SK-N-SH (cell line): Measurements from ENCODE around the gene EIF4E2. TPM values are rescaled to one million over a fixed set of nuclear protein-coding genes. Genes with fewer than 3 reads are reported as not detected.

Experiments
- CTCF ChIA-PET: fragments of 300-600, 350-600 bp; formaldehyde crosslinking; extraction: SDS; loops from one replicate; lab custom pipeline; 2021; lab: Yijun Ruan, JAX
- POLR2A ChIA-PET: fragments of 350-600 bp; sonication (Branson Sonifier 250); formaldehyde crosslinking; extraction: SDS; loops from one replicate; lab custom pipeline; 2020; ENCODE audit warnings: antibody characterized with exemption, inconsistent platforms; lab: Yijun Ruan, JAX
- DNase-seq: peaks from one replicate; pipeline ENCODE4 v3.0.0; 2012
- H2AFZ ChIP-seq: fragments of 200-600 bp; sonication (generic); 2 replicates; pipeline ENCODE4 v1.8.1; 2016; ENCODE audit warnings: antibody characterized with exemption, mild to moderate bottlenecking, low read depth
- H3F3A ChIP-seq: fragments of 200-600 bp; sonication (generic); replicated peaks from 2 replicates; pipeline ENCODE3; 2016; ENCODE audit warnings: antibody characterized with exemption, mild to moderate bottlenecking; ENCODE audit not compliant: insufficient read depth
- H3K27ac ChIP-seq, 2 experiments: fragments of 200-500 bp in 1 of 2; fragments of 200-600 bp in 1 of 2; sonication (Bioruptor generic) in 1 of 2; sonication (generic), shearing (Covaris generic) in 1 of 2; 2 replicates each; pipeline versions ENCODE4 v1.5.1 to v1.6.1; 2014 to 2016; ENCODE audit warnings: low read depth in 2 of 2, inconsistent platforms in 1 of 2, low read length in 1 of 2, mild to moderate bottlenecking in 1 of 2, mixed read lengths in 1 of 2
- H3K27me3 ChIP-seq: fragments of 200-600 bp; sonication (generic), shearing (Covaris generic); 2 replicates; pipeline ENCODE4 v1.6.1; 2016; ENCODE audit warnings: mixed run types; ENCODE audit not compliant: insufficient read depth
- H3K36me3 ChIP-seq, 2 experiments: fragments of 200-500 bp in 1 of 2; fragments of 200-600 bp in 1 of 2; sonication (Bioruptor generic) in 1 of 2; sonication (generic) in 1 of 2; replicated peaks in 1 of 2; 2 replicates each; pipeline versions ENCODE3 to v1.5.1; 2014 to 2016; ENCODE audit warnings: low read length in 1 of 2, mild to moderate bottlenecking in 1 of 2; ENCODE audit not compliant: insufficient read depth in 2 of 2, control insufficient read depth in 1 of 2
- H3K4me1 ChIP-seq, 2 experiments: fragments of 200-500 bp in 1 of 2; fragments of 200-600 bp in 1 of 2; sonication (Bioruptor generic) in 1 of 2; sonication (generic), shearing (Covaris generic) in 1 of 2; 2 replicates each; pipeline versions ENCODE4 v1.5.1 to v1.6.1; 2014 to 2016; ENCODE audit warnings: low read depth in 1 of 2, low read length in 1 of 2, mixed run types in 1 of 2; ENCODE audit not compliant: insufficient read depth in 2 of 2, control insufficient read depth in 1 of 2
- H3K4me2 ChIP-seq: fragments of 200-600 bp; sonication (generic), shearing (Covaris generic); 2 replicates; pipeline ENCODE4 v1.6.1; 2017; ENCODE audit warnings: mixed run types
- H3K4me3 ChIP-seq, 2 experiments: fragments of 200-500 bp in 1 of 2; fragments of 200-600 bp in 1 of 2; sonication (Bioruptor generic) in 1 of 2; sonication (generic), shearing (Covaris generic) in 1 of 2; 2 replicates each; pipeline versions ENCODE4 v1.5.1 to v1.8.1; 2014 to 2016; ENCODE audit warnings: low read depth in 2 of 2, inconsistent platforms in 1 of 2, low read length in 1 of 2, mild to moderate bottlenecking in 1 of 2, mixed read lengths in 1 of 2, moderate library complexity in 1 of 2
- H3K79me2 ChIP-seq: fragments of 200-600 bp; sonication (generic); 2 replicates; pipeline ENCODE4 v1.8.1; 2017; ENCODE audit warnings: mild to moderate bottlenecking; ENCODE audit not compliant: insufficient read depth
- H3K9ac ChIP-seq: fragments of 200-600 bp; sonication (generic); 2 replicates; pipeline ENCODE4 v1.6.1; 2017; ENCODE audit warnings: mixed run types
- H3K9me2 ChIP-seq: fragments of 200-600 bp; sonication (generic); 2 replicates; pipeline ENCODE4 v1.6.1; 2017; ENCODE audit warnings: mixed run types
- H3K9me3 ChIP-seq: fragments of 200-600 bp; sonication (generic); 2 replicates; pipeline ENCODE4 v1.6.1; 2017; ENCODE audit warnings: mixed run types, mild to moderate bottlenecking, moderate library complexity
- H4K20me1 ChIP-seq: fragments of 200-600 bp; sonication (generic); 2 replicates; pipeline ENCODE4 v1.6.1; 2017; ENCODE audit warnings: mild to moderate bottlenecking, mixed run types; ENCODE audit not compliant: insufficient read depth
- ELF1 ChIP-seq: IDR thresholded peaks from 2 replicates; pipeline ENCODE4 v1.4.0; 2012
- EP300 ChIP-seq, 2 experiments: IDR thresholded peaks; 2 replicates each; pipeline versions ENCODE4 v1.4.0 to v1.6.1; 2012; ENCODE audit warnings: borderline replicate concordance in 1 of 2, low read depth in 1 of 2, low read length in 1 of 2
- EZH2phosphoT487 ChIP-seq: fragments of 200-600 bp; sonication (generic); IDR thresholded peaks from 2 replicates; pipeline ENCODE4 v1.6.1; 2017; ENCODE audit warnings: low read depth, mixed run types, mild to moderate bottlenecking, antibody characterized with exemption, moderate library complexity, borderline replicate concordance
- FOXJ3 ChIP-seq: sonication (generic); formaldehyde crosslinking; IDR thresholded peaks from 2 replicates; pipeline ENCODE4 v1.5.1; 2020; ENCODE audit warnings: mild to moderate bottlenecking, missing genetic modification reagents
- GATA2 ChIP-seq: sonication (generic); formaldehyde crosslinking; IDR thresholded peaks from 2 replicates; pipeline ENCODE4 v1.5.0; 2020; ENCODE audit warnings: mild to moderate bottlenecking, missing genetic modification reagents
- JUND ChIP-seq: IDR thresholded peaks from 2 replicates; pipeline ENCODE4 v1.4.0; 2012
- MEF2A ChIP-seq: IDR thresholded peaks from 2 replicates; pipeline ENCODE4 v1.4.0; 2012; ENCODE audit warnings: low read depth, borderline replicate concordance
- MXI1 ChIP-seq: IDR thresholded peaks from 2 replicates; pipeline ENCODE4 v1.6.1; 2012; ENCODE audit warnings: mild to moderate bottlenecking, low read depth, low read length, improper control_type of control experiment
- RFX5 ChIP-seq: IDR thresholded peaks from 2 replicates; pipeline ENCODE4 v1.6.1; 2012; ENCODE audit warnings: mild to moderate bottlenecking, improper control_type of control experiment, low read length
- RXRA ChIP-seq: IDR thresholded peaks from 2 replicates; pipeline ENCODE4 v1.4.0; 2012; ENCODE audit warnings: low read depth, mild to moderate bottlenecking, borderline replicate concordance
- SMC3 ChIP-seq: IDR thresholded peaks from 2 replicates; pipeline ENCODE4 v1.6.1; 2012; ENCODE audit warnings: low read depth, low read length, improper control_type of control experiment
- TAF1 ChIP-seq: IDR thresholded peaks from 2 replicates; pipeline ENCODE4 v1.6.1; 2012; ENCODE audit warnings: low read depth, mild to moderate bottlenecking, low read length, moderate library complexity, borderline replicate concordance
- TCF12 ChIP-seq: IDR thresholded peaks from 2 replicates; pipeline ENCODE4 v1.4.0; 2012
- YY1 ChIP-seq: IDR thresholded peaks from 2 replicates; pipeline ENCODE4 v1.4.0; 2012; ENCODE audit warnings: low read depth, mild to moderate bottlenecking
- WGBS: methylation state at CpG from one replicate; pipeline ENCODE4 v1.1.6; 2017; ENCODE audit warnings: low lambda C conversion rate; 5-methylcytosine and 5-hydroxymethylcytosine counted together
- polyA plus RNA-seq, 3 experiments: library from polyadenylated mRNA; depleted of rRNA; stranded (reverse); fragments of >200 nt; gene quantifications; 2 replicates each; pipeline ENCODE4 v1.2.3, GENCODE V29; 2012
- TF ChIP-seq, protein P1 (sequence below): fragments of 150-350 bp; IDR thresholded peaks from 2 replicates; pipeline ENCODE4 v1.6.1; 2016; ENCODE audit warnings: mild to moderate bottlenecking, low read depth, low read length
- TF ChIP-seq, protein P2 (sequence below): IDR thresholded peaks from 2 replicates; pipeline ENCODE4; 2012
- TF ChIP-seq, protein P3 (sequence below): IDR thresholded peaks from 2 replicates; pipeline ENCODE4 v1.4.0; 2012; ENCODE audit warnings: low read depth
- TF ChIP-seq, protein P4 (sequence below): fragments of 200-600 bp; sonication (generic); IDR thresholded peaks from 2 replicates; pipeline ENCODE4 v1.6.1; 2017; ENCODE audit warnings: antibody characterized with exemption, mild to moderate bottlenecking, moderate library complexity
- TF ChIP-seq, protein P5 (sequence below): IDR thresholded peaks from 2 replicates; pipeline ENCODE4 v1.4.0; 2012; ENCODE audit warnings: low read depth, borderline replicate concordance
- TF ChIP-seq, protein P6 (sequence below): IDR thresholded peaks from 2 replicates; pipeline ENCODE4 v1.4.0; 2012; ENCODE audit warnings: low read depth, borderline replicate concordance

The EIF4E2 gene
- polyA plus RNA-seq, 1 of the 3 experiments (the other 2 are of a cell fraction): 29.1 TPM

DNA sequence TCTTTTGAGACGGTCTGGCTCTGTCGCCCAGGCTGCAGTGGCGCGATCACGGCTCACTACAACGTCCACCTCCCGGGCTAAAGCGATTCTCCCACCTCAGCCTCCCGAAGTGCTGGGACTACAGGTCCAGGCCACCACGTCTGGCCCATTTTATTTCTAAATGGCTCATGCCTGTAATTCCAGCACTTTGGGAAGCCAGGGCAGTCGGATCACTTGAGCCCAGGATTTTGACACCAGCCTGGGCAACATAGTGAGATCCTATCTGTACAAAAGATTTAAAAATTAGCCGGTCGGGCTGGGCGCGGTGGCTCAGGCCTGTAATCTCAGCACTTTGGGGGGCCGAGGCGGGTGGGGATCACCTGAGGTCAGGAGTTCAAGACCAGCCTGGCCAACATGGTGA, 56.5 kb downstream of the EIF4E2 start:
- Histone ChIP-seq H4K20me1 (no peaks in the 10 kb centered on the region), H3K27me3 (no peaks in the 10 kb centered on the region), H3K9me2 (no peaks in the 10 kb centered on the region), H3K79me2 (no peaks in the 10 kb centered on the region), H3K36me3 (no peaks in the 10 kb centered on the region), H2AFZ (no peak overlapping the region), H3K27ac (no peak overlapping the region), H3K9ac (no peak overlapping the region), H3K4me1 (no peaks in the 10 kb centered on the region), H3K4me3 (no peak overlapping the region), H3F3A (no peaks in the 10 kb centered on the region), H3K9me3 (no peaks in the 10 kb centered on the region), H3K4me2 (no peak overlapping the region)
- WGBS: 67% methylated on average over 17 of the region's 17 CpGs
- no peak for DNase-seq
- ChIA-PET POLR2A (no interaction called here), CTCF (interaction anchor here (0.6 to 1.6 kb wide), 4 partner anchors 13 to 328 kb away, joined by 3 to 4 read pairs (median 3); no protein-coding TSS in a partner anchor)
- no peak for TF ChIP-seq MEF2A
- TF ChIP-seq ELF1: no peak
- TF ChIP-seq YY1: no peak
- TF ChIP-seq EZH2phosphoT487: no peak
- TF ChIP-seq RFX5: no peak
- TF ChIP-seq FOXJ3 (CRISPR knock-in tag): no peak
- TF ChIP-seq, protein P1, sequence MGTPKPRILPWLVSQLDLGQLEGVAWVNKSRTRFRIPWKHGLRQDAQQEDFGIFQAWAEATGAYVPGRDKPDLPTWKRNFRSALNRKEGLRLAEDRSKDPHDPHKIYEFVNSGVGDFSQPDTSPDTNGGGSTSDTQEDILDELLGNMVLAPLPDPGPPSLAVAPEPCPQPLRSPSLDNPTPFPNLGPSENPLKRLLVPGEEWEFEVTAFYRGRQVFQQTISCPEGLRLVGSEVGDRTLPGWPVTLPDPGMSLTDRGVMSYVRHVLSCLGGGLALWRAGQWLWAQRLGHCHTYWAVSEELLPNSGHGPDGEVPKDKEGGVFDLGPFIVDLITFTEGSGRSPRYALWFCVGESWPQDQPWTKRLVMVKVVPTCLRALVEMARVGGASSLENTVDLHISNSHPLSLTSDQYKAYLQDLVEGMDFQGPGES: no peak
- no peak for TF ChIP-seq EP300 (IDR thresholded peaks at IDR 0.05; ENCODE audit: borderline replicate concordance in 1 of 2, low read depth in 1 of 2, low read length in 1 of 2)
- TF ChIP-seq TCF12: no peak
- TF ChIP-seq, protein P2, sequence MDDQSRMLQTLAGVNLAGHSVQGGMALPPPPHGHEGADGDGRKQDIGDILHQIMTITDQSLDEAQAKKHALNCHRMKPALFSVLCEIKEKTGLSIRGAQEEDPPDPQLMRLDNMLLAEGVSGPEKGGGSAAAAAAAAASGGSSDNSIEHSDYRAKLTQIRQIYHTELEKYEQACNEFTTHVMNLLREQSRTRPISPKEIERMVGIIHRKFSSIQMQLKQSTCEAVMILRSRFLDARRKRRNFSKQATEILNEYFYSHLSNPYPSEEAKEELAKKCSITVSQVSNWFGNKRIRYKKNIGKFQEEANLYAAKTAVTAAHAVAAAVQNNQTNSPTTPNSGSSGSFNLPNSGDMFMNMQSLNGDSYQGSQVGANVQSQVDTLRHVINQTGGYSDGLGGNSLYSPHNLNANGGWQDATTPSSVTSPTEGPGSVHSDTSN: no peak
- no peak for TF ChIP-seq GATA2
- TF ChIP-seq JUND: no peak
- TF ChIP-seq, protein P3, sequence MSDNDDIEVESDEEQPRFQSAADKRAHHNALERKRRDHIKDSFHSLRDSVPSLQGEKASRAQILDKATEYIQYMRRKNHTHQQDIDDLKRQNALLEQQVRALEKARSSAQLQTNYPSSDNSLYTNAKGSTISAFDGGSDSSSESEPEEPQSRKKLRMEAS: no peak
- TF ChIP-seq, protein P4, sequence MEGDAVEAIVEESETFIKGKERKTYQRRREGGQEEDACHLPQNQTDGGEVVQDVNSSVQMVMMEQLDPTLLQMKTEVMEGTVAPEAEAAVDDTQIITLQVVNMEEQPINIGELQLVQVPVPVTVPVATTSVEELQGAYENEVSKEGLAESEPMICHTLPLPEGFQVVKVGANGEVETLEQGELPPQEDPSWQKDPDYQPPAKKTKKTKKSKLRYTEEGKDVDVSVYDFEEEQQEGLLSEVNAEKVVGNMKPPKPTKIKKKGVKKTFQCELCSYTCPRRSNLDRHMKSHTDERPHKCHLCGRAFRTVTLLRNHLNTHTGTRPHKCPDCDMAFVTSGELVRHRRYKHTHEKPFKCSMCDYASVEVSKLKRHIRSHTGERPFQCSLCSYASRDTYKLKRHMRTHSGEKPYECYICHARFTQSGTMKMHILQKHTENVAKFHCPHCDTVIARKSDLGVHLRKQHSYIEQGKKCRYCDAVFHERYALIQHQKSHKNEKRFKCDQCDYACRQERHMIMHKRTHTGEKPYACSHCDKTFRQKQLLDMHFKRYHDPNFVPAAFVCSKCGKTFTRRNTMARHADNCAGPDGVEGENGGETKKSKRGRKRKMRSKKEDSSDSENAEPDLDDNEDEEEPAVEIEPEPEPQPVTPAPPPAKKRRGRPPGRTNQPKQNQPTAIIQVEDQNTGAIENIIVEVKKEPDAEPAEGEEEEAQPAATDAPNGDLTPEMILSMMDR: no peak

DNA sequence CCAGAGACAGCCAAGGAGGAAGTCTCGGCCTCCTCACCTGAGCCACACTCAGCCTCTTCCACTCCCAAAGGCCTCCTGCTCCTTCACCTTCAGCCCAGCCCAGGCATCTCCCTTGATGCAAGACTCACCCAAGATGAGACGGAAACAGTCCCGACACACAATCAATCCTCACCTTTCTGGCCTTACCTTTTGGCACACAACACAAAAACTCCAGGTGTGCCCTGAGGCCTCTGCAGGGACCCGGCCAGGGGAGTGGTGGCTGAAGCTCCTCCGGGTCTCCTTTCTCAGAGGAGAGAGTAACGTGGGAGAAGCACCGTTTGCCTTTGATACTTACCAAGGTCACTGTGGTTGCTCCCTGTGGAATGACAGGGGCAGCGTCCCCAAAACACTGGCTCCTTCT, 59.1 kb downstream of the EIF4E2 start:
- POLR2A ChIA-PET: interaction anchor here (0.6 kb wide), 1 partner anchor 417 kb away, joined by 3 read pairs; no protein-coding TSS in a partner anchor
- WGBS: 83% methylated on average over 8 of the region's 8 CpGs
- TF ChIP-seq MEF2A (no peak), TCF12 (no peak), EZH2phosphoT487 (no peak), FOXJ3 (CRISPR knock-in tag) (no peak), TAF1 (no peak), SMC3 (no peak), MXI1 (no peak), YY1 (no peak), JUND (no peak), RXRA (no peak)
- TF ChIP-seq, protein P5, sequence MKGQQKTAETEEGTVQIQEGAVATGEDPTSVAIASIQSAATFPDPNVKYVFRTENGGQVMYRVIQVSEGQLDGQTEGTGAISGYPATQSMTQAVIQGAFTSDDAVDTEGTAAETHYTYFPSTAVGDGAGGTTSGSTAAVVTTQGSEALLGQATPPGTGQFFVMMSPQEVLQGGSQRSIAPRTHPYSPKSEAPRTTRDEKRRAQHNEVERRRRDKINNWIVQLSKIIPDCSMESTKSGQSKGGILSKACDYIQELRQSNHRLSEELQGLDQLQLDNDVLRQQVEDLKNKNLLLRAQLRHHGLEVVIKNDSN: no peak
- TF ChIP-seq, protein P6, sequence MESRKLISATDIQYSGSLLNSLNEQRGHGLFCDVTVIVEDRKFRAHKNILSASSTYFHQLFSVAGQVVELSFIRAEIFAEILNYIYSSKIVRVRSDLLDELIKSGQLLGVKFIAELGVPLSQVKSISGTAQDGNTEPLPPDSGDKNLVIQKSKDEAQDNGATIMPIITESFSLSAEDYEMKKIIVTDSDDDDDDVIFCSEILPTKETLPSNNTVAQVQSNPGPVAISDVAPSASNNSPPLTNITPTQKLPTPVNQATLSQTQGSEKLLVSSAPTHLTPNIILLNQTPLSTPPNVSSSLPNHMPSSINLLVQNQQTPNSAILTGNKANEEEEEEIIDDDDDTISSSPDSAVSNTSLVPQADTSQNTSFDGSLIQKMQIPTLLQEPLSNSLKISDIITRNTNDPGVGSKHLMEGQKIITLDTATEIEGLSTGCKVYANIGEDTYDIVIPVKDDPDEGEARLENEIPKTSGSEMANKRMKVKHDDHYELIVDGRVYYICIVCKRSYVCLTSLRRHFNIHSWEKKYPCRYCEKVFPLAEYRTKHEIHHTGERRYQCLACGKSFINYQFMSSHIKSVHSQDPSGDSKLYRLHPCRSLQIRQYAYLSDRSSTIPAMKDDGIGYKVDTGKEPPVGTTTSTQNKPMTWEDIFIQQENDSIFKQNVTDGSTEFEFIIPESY: no peak

More for the DNA sequence above, 59.1 kb downstream of the EIF4E2 start:
- Histone ChIP-seq H3K9ac (no peak overlapping the region), H3K79me2 (no peaks in the 10 kb centered on the region), H2AFZ (no peak overlapping the region), H3K9me3 (no peaks in the 10 kb centered on the region), H3K36me3 (no peaks in the 10 kb centered on the region), H3K27me3 (no peaks in the 10 kb centered on the region), H3K4me3 (no peak overlapping the region), H4K20me1 (no peaks in the 10 kb centered on the region), H3K4me2 (no peak overlapping the region), H3F3A (no peaks in the 10 kb centered on the region), H3K4me1 (no peaks in the 10 kb centered on the region), H3K9me2 (no peaks in the 10 kb centered on the region), H3K27ac (no peak overlapping the region)
- CTCF ChIA-PET: no interaction called here
- no peak for DNase-seq
